Lower leg skin (tissue), 3 donors: ENCODE measurements around the gene BCO2.

Experiments used
- CTCF ChIP-seq, 3 donors: fragments of 450-650 bp; IDR thresholded peaks; one replicate each; pipeline ENCODE4 v1.5.1; 2016; ENCODE audit warnings: antibody characterized with exemption in 3 of 3, mild to moderate bottlenecking in 3 of 3, moderate library complexity in 2 of 3
- POLR2A ChIP-seq, 2 donors: fragments of 450-650 bp; IDR thresholded peaks; one replicate each; pipeline ENCODE4 v1.6.1; 2016 to 2017; ENCODE audit warnings: antibody characterized with exemption in 2 of 2, mild to moderate bottlenecking in 1 of 2, moderate library complexity in 1 of 2

- TF ChIP-seq CTCF (IDR thresholded peaks at IDR 0.05) (no peak), POLR2A (IDR thresholded peaks at IDR 0.05) (no peak)
Measured at GRCh38 chr11:112213753-112214152, 38.4 kb downstream of the BCO2 start.
